ENCODE measurements around the gene CPLX1. TPM values are rescaled to one million over a fixed set of nuclear protein-coding genes. Genes with fewer than 3 reads are reported as not detected.

Gene CPLX1
- total RNA-seq, 6 experiments from 2014 or later: 0.12 to 0.32 (median 0.20) TPM; not detected in 1

GRCh38 chr4:795726-796119 is 30.2 kb downstream of the CPLX1 start:
- no peaks in the 10 kb centered on the region for H3K36me3 Mint-ChIP-seq (ENCODE audit: low read depth)
- no peaks in the 10 kb centered on the region for H3K9me3 Mint-ChIP-seq
- H3K4me1 Mint-ChIP-seq (ENCODE audit: low read depth): no peaks in the 10 kb centered on the region; the same call in 1 of the 2 replicates
- no peak for TF ChIP-seq CTCF (IDR thresholded peaks at IDR 0.05)
- H3K4me3 Mint-ChIP-seq: no peak overlapping the region
- H3K27me3 Mint-ChIP-seq (ENCODE audit: insufficient read depth): peaks cover 43% of the 10 kb centered on the region
- H3K27ac Mint-ChIP-seq: no peak overlapping the region
- no peak for DNase-seq

GRCh38 chr4:794900-795725 is 30.8 kb downstream of the CPLX1 start:
- no peak for DNase-seq
- Mint-ChIP-seq H3K27me3 (ENCODE audit: insufficient read depth) (peaks cover 43% of the 10 kb centered on the region), H3K4me3 (no peak overlapping the region), H3K4me1 (ENCODE audit: low read depth) (no peaks in the 10 kb centered on the region; the same call in 1 of the 2 replicates), H3K27ac (no peak overlapping the region), H3K36me3 (ENCODE audit: low read depth) (no peaks in the 10 kb centered on the region), H3K9me3 (no peaks in the 10 kb centered on the region)
- peak; percentile 5; the same call in 1 of the 2 replicates for TF ChIP-seq CTCF (IDR thresholded peaks at IDR 0.05)

GRCh38 chr4:793941-794621 is 31.8 kb downstream of the CPLX1 start:
- Mint-ChIP-seq H3K36me3 (ENCODE audit: low read depth) (no peaks in the 10 kb centered on the region), H3K27me3 (ENCODE audit: insufficient read depth) (peaks cover 39% of the 10 kb centered on the region), H3K4me3 (no peak overlapping the region), H3K9me3 (no peaks in the 10 kb centered on the region), H3K4me1 (ENCODE audit: low read depth) (no peaks in the 10 kb centered on the region; the same call in 1 of the 2 replicates), H3K27ac (no peak overlapping the region)
- no peak for TF ChIP-seq CTCF (IDR thresholded peaks at IDR 0.05)
- DNase-seq: no peak

- H3K27me3 Mint-ChIP-seq (ENCODE audit: insufficient read depth): peaks cover 46% of the 10 kb centered on the region
- no peak for TF ChIP-seq CTCF (IDR thresholded peaks at IDR 0.05)
- no peaks in the 10 kb centered on the region for H3K9me3 Mint-ChIP-seq
- H3K36me3 Mint-ChIP-seq (ENCODE audit: low read depth): no peaks in the 10 kb centered on the region
- H3K27ac Mint-ChIP-seq: no peak overlapping the region
- peak overlapping the region; percentile 9; the same call in 1 of the 2 replicates for H3K4me3 Mint-ChIP-seq
- no peak for DNase-seq
- H3K4me1 Mint-ChIP-seq (ENCODE audit: low read depth): no peaks in the 10 kb centered on the region; the same call in 1 of the 2 replicates
Observed at GRCh38 chr4:793093-793861, 32.7 kb downstream of the CPLX1 start.

GRCh38 chr4:792626-793092 is 33.3 kb downstream of the CPLX1 start:
- Mint-ChIP-seq H3K27ac (no peak overlapping the region), H3K4me3 (peak overlapping the region; percentile 9; the same call in 1 of the 2 replicates), H3K9me3 (no peaks in the 10 kb centered on the region), H3K36me3 (ENCODE audit: low read depth) (no peaks in the 10 kb centered on the region), H3K4me1 (ENCODE audit: low read depth) (no peaks in the 10 kb centered on the region; the same call in 1 of the 2 replicates), H3K27me3 (ENCODE audit: insufficient read depth) (peaks cover 47% of the 10 kb centered on the region)
- no peak for DNase-seq
- no peak; the same call in 1 of the 2 replicates for TF ChIP-seq CTCF (IDR thresholded peaks at IDR 0.05)

Data from HFFc6 (cell line).